CD14-positive monocyte (primary cell): ENCODE measurements around the gene KRTAP12-2. TPM values are rescaled to one million over a fixed set of nuclear protein-coding genes. Genes with fewer than 3 reads are reported as not detected.
A peak's percentile ranks its signal among the peaks of the same experiment; 100 is the strongest.

Source experiments
- DNase-seq, 3 donors: peaks; one replicate each; pipeline ENCODE4 v3.0.0-alpha.2; 2011 to 2022
- H2AFZ ChIP-seq: 2 replicates; pipeline ENCODE4 v1.6.0; 2012; ENCODE audit warnings: mild to moderate bottlenecking, low read depth, low read length, inconsistent platforms; ENCODE audit not compliant: insufficient read depth, poor library complexity, severe bottlenecking
- H3K27ac ChIP-seq, 2 donors: 1 replicate in 1 of 2; 2 replicates in 1 of 2; pipeline ENCODE4 v1.5.1; 2012 to 2013; ENCODE audit warnings: low read length in 2 of 2, control low read depth in 1 of 2, inconsistent platforms in 1 of 2, low read depth in 1 of 2, mild to moderate bottlenecking in 1 of 2
- H3K27me3 ChIP-seq, 2 donors: one replicate each; pipeline versions ENCODE4 v1.6.0 to v1.6.1; 2011 to 2013; ENCODE audit warnings: low read length in 2 of 2; ENCODE audit not compliant: control insufficient read depth in 2 of 2, insufficient read depth in 2 of 2
- H3K36me3 ChIP-seq, 2 donors: replicated peaks in 1 of 2; 1 replicate in 1 of 2; 2 replicates in 1 of 2; pipeline versions ENCODE4 v1.5.1 to v1.6.1; 2012 to 2013; ENCODE audit warnings: low read length in 2 of 2, control low read depth in 1 of 2, inconsistent platforms in 1 of 2, mild to moderate bottlenecking in 1 of 2; ENCODE audit not compliant: insufficient read depth in 2 of 2, control insufficient read depth in 1 of 2
- H3K4me1 ChIP-seq, 2 donors: 1 replicate in 1 of 2; 2 replicates in 1 of 2; pipeline versions ENCODE4 v1.5.1 to v1.6.1; 2012 to 2013; ENCODE audit warnings: low read length in 2 of 2, control low read depth in 1 of 2, inconsistent platforms in 1 of 2, mild to moderate bottlenecking in 1 of 2, moderate library complexity in 1 of 2; ENCODE audit not compliant: insufficient read depth in 2 of 2, control insufficient read depth in 1 of 2
- H3K4me2 ChIP-seq: replicated peaks from 2 replicates; pipeline ENCODE3; 2012; ENCODE audit warnings: low read length, moderate library complexity, mild to moderate bottlenecking; ENCODE audit not compliant: poor library complexity, severe bottlenecking; ENCODE audit errors: extremely low read depth
- H3K4me3 ChIP-seq, 3 experiments: fragments of 200-600 bp in 1 of 3; sonication (generic) in 1 of 3; replicated peaks in 1 of 3; 1 replicate in 2 of 3; 2 replicates in 1 of 3; pipeline ENCODE4 v1.5.1; 2011 to 2013; ENCODE audit warnings: low read length in 3 of 3, mild to moderate bottlenecking in 3 of 3, control low read depth in 2 of 3, low read depth in 2 of 3, inconsistent platforms in 1 of 3, moderate library complexity in 1 of 3
- H3K79me2 ChIP-seq: 2 replicates; pipeline ENCODE4 v1.6.0; 2012; ENCODE audit warnings: mild to moderate bottlenecking, control low read depth, inconsistent platforms, low read length, moderate library complexity; ENCODE audit not compliant: insufficient read depth
- H3K9ac ChIP-seq: 2 replicates; pipeline ENCODE4 v1.6.0; 2017; ENCODE audit warnings: low read length, mild to moderate bottlenecking; ENCODE audit not compliant: insufficient read depth, poor library complexity, severe bottlenecking
- H3K9me3 ChIP-seq, 2 donors: replicated peaks in 1 of 2; 1 replicate in 1 of 2; 2 replicates in 1 of 2; pipeline versions ENCODE4 v1.5.1 to v1.6.1; 2012 to 2013; ENCODE audit warnings: low read length in 2 of 2, control low read depth in 1 of 2; ENCODE audit not compliant: control insufficient read depth in 1 of 2, insufficient read depth in 1 of 2
- H4K20me1 ChIP-seq: 2 replicates; pipeline ENCODE4 v1.6.0; 2012; ENCODE audit warnings: mild to moderate bottlenecking, low read length, control low read depth, moderate library complexity; ENCODE audit not compliant: insufficient read depth
- H3K27ac Mint-ChIP-seq, 7 donors: one replicate each; pipeline ENCODE4 v1.8.0; 2020; ENCODE audit warnings: mild to moderate bottlenecking in 7 of 7, mixed read lengths in 7 of 7, moderate library complexity in 6 of 7, inconsistent platforms in 2 of 7
- H3K27me3 Mint-ChIP-seq, 3 donors: one replicate each; pipeline ENCODE4 v1.8.0; 2021 to 2022; ENCODE audit warnings: low read depth in 3 of 3, mild to moderate bottlenecking in 3 of 3, mixed read lengths in 3 of 3, moderate library complexity in 3 of 3, inconsistent platforms in 1 of 3
- H3K36me3 Mint-ChIP-seq, 2 donors: one replicate each; pipeline ENCODE4 v1.8.0; 2020; ENCODE audit warnings: mixed read lengths in 2 of 2, inconsistent platforms in 1 of 2, mild to moderate bottlenecking in 1 of 2
- H3K4me1 Mint-ChIP-seq: one replicate; pipeline ENCODE4 v1.8.0; 2020; ENCODE audit warnings: mild to moderate bottlenecking, mixed read lengths
- H3K4me3 Mint-ChIP-seq, 2 donors: one replicate each; pipeline ENCODE4 v1.8.0; 2020; ENCODE audit warnings: mild to moderate bottlenecking in 2 of 2, mixed read lengths in 2 of 2, moderate library complexity in 1 of 2
- H3K9me3 Mint-ChIP-seq, 7 donors: one replicate each; pipeline ENCODE4 v1.8.0; 2020 to 2022; ENCODE audit warnings: mixed read lengths in 7 of 7, mild to moderate bottlenecking in 6 of 7, moderate library complexity in 6 of 7, inconsistent platforms in 2 of 7
- CTCF ChIP-seq: fragments of 200-600 bp; IDR thresholded peaks from one replicate; pipeline ENCODE4 v1.8.0; 2022; ENCODE audit warnings: antibody characterized with exemption, mild to moderate bottlenecking
- WGBS: methylation state at CpG from one replicate; pipeline ENCODE4 v1.1.5; 2013; ENCODE audit warnings: missing lambda C conversion rate; ENCODE audit not compliant: insufficient coverage; 5-methylcytosine and 5-hydroxymethylcytosine counted together
- intact Hi-C, 2 donors: fragments of 100-400 bp; cut with micrococcal nuclease; formaldehyde crosslinking; loops; one replicate each; pipeline versions ENCODE4 v1.15.0 to v1.15.1; 2023
- polyA plus RNA-seq, 3 donors: library from polyadenylated mRNA; depleted of rRNA in 1 of 3; unstranded in 2 of 3; stranded (reverse) in 1 of 3; fragments of 300-500 nt in 2 of 3; fragments of >200 nt in 1 of 3; fragmentation: Illumina TruSeq in 2 of 3; gene quantifications; 1 replicate in 2 of 3; 2 replicates in 1 of 3; pipeline ENCODE4 v1.2.3, GENCODE V29; 2012 to 2021

KRTAP12-2 gene
- polyA plus RNA-seq, 3 donors = not detected

GRCh38 chr21:44696572-44696971 lies 29.8 kb upstream of the KRTAP12-2 start:
- Histone ChIP-seq H3K27me3 (peaks cover 0 to 39% of the 10 kb centered on the region in 2 donors), H2AFZ (no peak overlapping the region), H3K4me3 (no peak overlapping the region), H3K9me3 (peaks cover 0 to 15% of the 10 kb centered on the region in 2 donors), H3K9ac (no peak overlapping the region), H3K79me2 (no peaks in the 10 kb centered on the region), H3K36me3 (no peaks in the 10 kb centered on the region), H3K4me1 (no peaks in the 10 kb centered on the region), H3K4me2 (no peak overlapping the region), H3K27ac (no peak overlapping the region), H4K20me1 (no peaks in the 10 kb centered on the region)
- Mint-ChIP-seq H3K4me1 (no peaks in the 10 kb centered on the region), H3K27ac (no peak overlapping the region), H3K4me3 (no peak overlapping the region), H3K9me3 (peaks cover 6 to 23% (median 16%) of the 10 kb centered on the region in 7 donors), H3K27me3 (peaks cover 44 to 79% (median 52%) of the 10 kb centered on the region in 3 donors), H3K36me3 (no peaks in the 10 kb centered on the region)
- no peak for TF ChIP-seq CTCF
- 81% methylated on average over 8 of the region's 10 CpGs for WGBS
- no peak for DNase-seq
- intact Hi-C loops = no loop called here

GRCh38 chr21:44695641-44696040 lies 28.9 kb upstream of the KRTAP12-2 start:
- Mint-ChIP-seq H3K9me3 (peaks cover 6 to 23% (median 16%) of the 10 kb centered on the region in 7 donors), H3K4me3 (peak overlapping the region in 1 of 2 donors; percentile 46), H3K27ac (no peak overlapping the region), H3K4me1 (no peaks in the 10 kb centered on the region), H3K36me3 (no peaks in the 10 kb centered on the region), H3K27me3 (peaks cover 38 to 72% (median 50%) of the 10 kb centered on the region in 3 donors)
- DNase-seq = no peak
- intact Hi-C loops = no loop called here
- Histone ChIP-seq H2AFZ (no peak overlapping the region), H3K27me3 (peaks cover 0 to 39% of the 10 kb centered on the region in 2 donors), H3K36me3 (no peaks in the 10 kb centered on the region), H3K79me2 (no peaks in the 10 kb centered on the region), H3K27ac (no peak overlapping the region), H3K9ac (no peak overlapping the region), H3K4me3 (no peak overlapping the region), H3K9me3 (peaks cover 0 to 15% of the 10 kb centered on the region in 2 donors), H4K20me1 (no peaks in the 10 kb centered on the region), H3K4me2 (no peak overlapping the region), H3K4me1 (no peaks in the 10 kb centered on the region)
- TF ChIP-seq CTCF = no peak
- 85% methylated on average over 8 of the region's 8 CpGs for WGBS
